GM13977 (cell line): ENCODE measurements around the gene ABCG5.

Source experiments
- DNase-seq: peaks from one replicate; pipeline ENCODE4 v3.0.0; 2012; ENCODE audit warnings: low spot score
- CTCF ChIP-seq: IDR thresholded peaks from 2 replicates; pipeline ENCODE4 v1.5.1; 2012; ENCODE audit warnings: mild to moderate bottlenecking, control low read depth; ENCODE audit not compliant: insufficient read depth; ENCODE audit errors: extremely low read depth, missing control alignments
- in situ Hi-C: fragments of 300-500 bp; cut with MboI; formaldehyde crosslinking; loops from one replicate; pipeline ENCODE4 v1.12.0; 2022; ENCODE audit warnings: low sequenced_read_pairs, low pct_unique_long_range_greater_than_20kb, mixed read lengths, inconsistent platforms; ENCODE audit not compliant: unreplicated experiment

Gene ABCG5

GRCh38 chr2:43766006-43766405 lies 72.6 kb downstream of the ABCG5 start:
- in situ Hi-C loops, result no loop called here
- no peak for TF ChIP-seq CTCF

GRCh38 chr2:43764086-43764705 lies 74.4 kb downstream of the ABCG5 start:
- TF ChIP-seq CTCF, result no peak
- no peak for DNase-seq
- in situ Hi-C loops, result no loop called here

More at GRCh38 chr2:43766006-43766405, 72.6 kb downstream of the ABCG5 start:
- DNase-seq, result no peak

GRCh38 chr2:43763091-43763490 lies 75.5 kb downstream of the ABCG5 start:
- no peak for TF ChIP-seq CTCF
- in situ Hi-C loops, result no loop called here
- no peak for DNase-seq
